ENCODE results near the gene HIKESHI. TPM values are rescaled to one million over a fixed set of nuclear protein-coding genes. Genes with fewer than 3 reads are reported as not detected.

Gene HIKESHI
- total RNA-seq, 1 experiment from 2014 or later = 13.1 TPM

DNA sequence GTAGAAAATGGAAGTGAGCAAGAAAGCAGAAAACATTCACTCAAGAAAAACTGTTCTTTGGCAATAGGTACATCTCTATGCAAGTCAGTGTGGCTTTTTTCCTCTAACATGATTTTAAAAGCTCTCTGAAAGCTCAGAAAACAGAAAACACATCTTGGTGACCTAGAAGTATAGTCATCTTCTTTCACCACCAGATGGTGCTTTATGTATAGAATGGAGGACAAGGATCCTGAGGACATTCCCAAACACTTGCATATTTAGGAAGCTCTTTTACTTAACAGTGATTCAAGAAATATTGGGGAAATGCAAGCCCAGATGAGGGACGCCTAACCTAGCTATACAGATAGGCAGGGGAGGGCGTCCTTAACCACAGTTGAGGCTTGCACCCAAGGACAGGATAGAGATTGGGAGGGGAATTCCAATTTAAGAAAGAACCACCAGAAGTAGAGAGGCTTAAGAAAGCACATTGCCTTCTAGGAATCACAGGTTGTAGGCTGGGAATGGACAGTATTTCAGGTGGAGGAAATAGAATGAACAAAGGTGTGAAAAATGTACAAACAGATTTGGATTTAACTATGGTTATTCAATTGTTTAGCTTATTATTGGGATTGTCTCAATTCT lies 58.8 kb downstream of the HIKESHI start:
- intact Hi-C loops (cut with micrococcal nuclease) = loop anchor here (2.0 to 5.0 kb wide), 2 partner anchors 46 to 458 kb away; no protein-coding TSS in a partner anchor
- H3K4me2 ChIP-seq (ENCODE audit: low read length) = no peak overlapping the region
- no TSS peak for BruUV-seq (replicated peaks)
- H3K4me1 ChIP-seq (ENCODE audit: insufficient read depth, low read length) = no peaks in the 10 kb centered on the region
- no peak overlapping the region for H3K9ac ChIP-seq (ENCODE audit: low read length)
- no peaks in the 10 kb centered on the region for H3F3A ChIP-seq (ENCODE audit: low read length, unreplicated experiment)
- TF ChIP-seq EZH2phosphoT487 (IDR thresholded peaks at IDR 0.05; ENCODE audit: borderline replicate concordance, low read length) = no peak
- TF ChIP-seq, protein P1, sequence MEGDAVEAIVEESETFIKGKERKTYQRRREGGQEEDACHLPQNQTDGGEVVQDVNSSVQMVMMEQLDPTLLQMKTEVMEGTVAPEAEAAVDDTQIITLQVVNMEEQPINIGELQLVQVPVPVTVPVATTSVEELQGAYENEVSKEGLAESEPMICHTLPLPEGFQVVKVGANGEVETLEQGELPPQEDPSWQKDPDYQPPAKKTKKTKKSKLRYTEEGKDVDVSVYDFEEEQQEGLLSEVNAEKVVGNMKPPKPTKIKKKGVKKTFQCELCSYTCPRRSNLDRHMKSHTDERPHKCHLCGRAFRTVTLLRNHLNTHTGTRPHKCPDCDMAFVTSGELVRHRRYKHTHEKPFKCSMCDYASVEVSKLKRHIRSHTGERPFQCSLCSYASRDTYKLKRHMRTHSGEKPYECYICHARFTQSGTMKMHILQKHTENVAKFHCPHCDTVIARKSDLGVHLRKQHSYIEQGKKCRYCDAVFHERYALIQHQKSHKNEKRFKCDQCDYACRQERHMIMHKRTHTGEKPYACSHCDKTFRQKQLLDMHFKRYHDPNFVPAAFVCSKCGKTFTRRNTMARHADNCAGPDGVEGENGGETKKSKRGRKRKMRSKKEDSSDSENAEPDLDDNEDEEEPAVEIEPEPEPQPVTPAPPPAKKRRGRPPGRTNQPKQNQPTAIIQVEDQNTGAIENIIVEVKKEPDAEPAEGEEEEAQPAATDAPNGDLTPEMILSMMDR (conservative IDR thresholded peaks at IDR 0.05; ENCODE audit: low read depth, low read length) = peak; percentile 65
- no peak for TF ChIP-seq EZH2 (IDR thresholded peaks at IDR 0.05; ENCODE audit: low read length, unreplicated experiment)
- ChIA-PET POLR2A (ENCODE audit: unreplicated experiment) (no interaction called here), CTCF (interaction anchor here (0.5 to 1.1 kb wide), 5 partner anchors 47 to 904 kb away, joined by 3 to 4 read pairs (median 3); no protein-coding TSS in a partner anchor)
- H2AFZ ChIP-seq (ENCODE audit: low read length) = 0 out of 2 replicates have a peak overlapping the region, but pooled peaks have one; percentile 7
- no peaks in the 10 kb centered on the region for H3K9me2 ChIP-seq (replicated peaks; ENCODE audit: low read length)
- H4K20me1 ChIP-seq (ENCODE audit: low read length) = no peaks in the 10 kb centered on the region
- no peaks in the 10 kb centered on the region for H3K79me2 ChIP-seq (ENCODE audit: low read length)
- no peaks in the 10 kb centered on the region for H3K9me3 ChIP-seq (ENCODE audit: low read length)
- DNase-seq (peak; percentile 62), ATAC-seq (peak; percentile 73)
- no peaks in the 10 kb centered on the region for H3K36me3 ChIP-seq (ENCODE audit: low read depth, low read length)
- H3K27me3 ChIP-seq (ENCODE audit: low read length) = no peaks in the 10 kb centered on the region
- no peak overlapping the region for H3K4me3 ChIP-seq (ENCODE audit: low read length)
- H3K27ac ChIP-seq (ENCODE audit: low read length) = no peak overlapping the region

DNA sequence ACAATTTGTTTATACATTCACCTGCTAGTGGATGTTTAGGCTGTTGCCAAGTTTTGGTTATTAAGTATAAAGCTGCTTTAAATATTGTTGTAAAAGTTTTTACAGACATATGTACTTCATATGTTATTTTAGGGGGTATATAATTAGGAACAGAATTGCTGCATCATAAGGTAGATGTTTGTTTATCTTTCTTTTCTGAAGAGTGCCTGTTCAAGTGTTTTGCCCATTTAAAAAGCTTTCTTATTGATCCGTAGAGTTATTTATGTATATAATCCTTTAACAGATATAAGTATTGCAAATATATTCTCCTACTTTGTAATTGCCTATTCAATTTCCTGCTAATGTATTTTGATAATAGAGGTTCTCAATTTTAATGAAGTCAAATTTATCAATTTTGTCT lies 61.4 kb downstream of the HIKESHI start:
- BruUV-seq (replicated peaks) = no TSS peak
- intact Hi-C loops (cut with micrococcal nuclease) = loop anchor here (5.0 kb wide), 1 partner anchor 44 kb away; no protein-coding TSS in a partner anchor
- TF ChIP-seq EZH2phosphoT487 (IDR thresholded peaks at IDR 0.05; ENCODE audit: borderline replicate concordance, low read length) (no peak), EZH2 (IDR thresholded peaks at IDR 0.05; ENCODE audit: low read length, unreplicated experiment) (no peak)
- TF ChIP-seq, protein P1 (conservative IDR thresholded peaks at IDR 0.05; ENCODE audit: low read depth, low read length) = no peak
- H3K9me3 ChIP-seq (ENCODE audit: low read length) = no peaks in the 10 kb centered on the region
- H3K4me3 ChIP-seq (ENCODE audit: low read length) = no peak overlapping the region
- no peaks in the 10 kb centered on the region for H3K4me1 ChIP-seq (ENCODE audit: insufficient read depth, low read length)
- no peaks in the 10 kb centered on the region for H3K9me2 ChIP-seq (replicated peaks; ENCODE audit: low read length)
- no peak for DNase-seq
- H3K9ac ChIP-seq (ENCODE audit: low read length) = no peak overlapping the region
- CTCF ChIA-PET = no interaction called here
- ATAC-seq = no peak
- H3K36me3 ChIP-seq (ENCODE audit: low read depth, low read length) = no peaks in the 10 kb centered on the region
- H2AFZ ChIP-seq (ENCODE audit: low read length) = no peak overlapping the region
- H3K4me2 ChIP-seq (ENCODE audit: low read length) = no peak overlapping the region
- no peaks in the 10 kb centered on the region for H3K79me2 ChIP-seq (ENCODE audit: low read length)
- POLR2A ChIA-PET (ENCODE audit: unreplicated experiment) = no interaction called here
- H3F3A ChIP-seq (ENCODE audit: low read length, unreplicated experiment) = no peaks in the 10 kb centered on the region
- no peaks in the 10 kb centered on the region for H3K27me3 ChIP-seq (ENCODE audit: low read length)
- no peaks in the 10 kb centered on the region for H4K20me1 ChIP-seq (ENCODE audit: low read length)
- no peak overlapping the region for H3K27ac ChIP-seq (ENCODE audit: low read length)

DNA sequence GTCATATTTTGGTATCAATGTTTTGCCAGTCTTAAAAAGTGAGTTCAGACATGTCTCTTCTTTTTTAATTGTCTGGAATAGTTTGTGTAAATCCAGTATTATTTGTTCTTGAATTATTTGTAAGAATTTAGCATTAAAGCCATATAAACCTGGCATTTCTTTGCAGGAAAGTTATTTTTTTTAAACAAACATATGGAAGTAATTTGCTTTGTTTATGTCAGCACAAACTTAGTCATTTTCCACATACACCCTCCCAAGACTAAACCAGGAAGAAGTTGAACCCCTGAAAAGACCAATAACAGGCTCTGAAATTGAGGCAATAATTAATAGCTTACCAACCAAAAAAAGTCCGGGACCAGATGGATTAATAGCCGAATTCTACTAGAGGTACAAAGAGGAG lies 63.5 kb downstream of the HIKESHI start:
- H3K79me2 ChIP-seq (ENCODE audit: low read length) = no peaks in the 10 kb centered on the region
- H3K9ac ChIP-seq (ENCODE audit: low read length) = no peak overlapping the region
- ChIA-PET POLR2A (ENCODE audit: unreplicated experiment) (no interaction called here), CTCF (no interaction called here)
- H3K9me3 ChIP-seq (ENCODE audit: low read length) = no peaks in the 10 kb centered on the region
- H3K4me2 ChIP-seq (ENCODE audit: low read length) = no peak overlapping the region
- TF ChIP-seq EZH2phosphoT487 (IDR thresholded peaks at IDR 0.05; ENCODE audit: borderline replicate concordance, low read length) (no peak), EZH2 (IDR thresholded peaks at IDR 0.05; ENCODE audit: low read length, unreplicated experiment) (no peak)
- TF ChIP-seq, protein P1 (conservative IDR thresholded peaks at IDR 0.05; ENCODE audit: low read depth, low read length) = no peak
- no peaks in the 10 kb centered on the region for H3K36me3 ChIP-seq (ENCODE audit: low read depth, low read length)
- no peak overlapping the region for H3K4me3 ChIP-seq (ENCODE audit: low read length)
- no peak overlapping the region for H3K27ac ChIP-seq (ENCODE audit: low read length)
- no peak overlapping the region for H2AFZ ChIP-seq (ENCODE audit: low read length)
- no TSS peak for BruUV-seq (replicated peaks)
- DNase-seq = no peak
- ATAC-seq = no peak
- no peaks in the 10 kb centered on the region for H3K4me1 ChIP-seq (ENCODE audit: insufficient read depth, low read length)
- intact Hi-C loops (cut with micrococcal nuclease) = no loop called here
- no peaks in the 10 kb centered on the region for H3K9me2 ChIP-seq (replicated peaks; ENCODE audit: low read length)
- H4K20me1 ChIP-seq (ENCODE audit: low read length) = no peaks in the 10 kb centered on the region
- no peaks in the 10 kb centered on the region for H3F3A ChIP-seq (ENCODE audit: low read length, unreplicated experiment)
- no peaks in the 10 kb centered on the region for H3K27me3 ChIP-seq (ENCODE audit: low read length)
